ENCODE results near the gene NEDD8.
"Not testable (repeated sequence)": the region's sequence is repeated elsewhere in the genome, so short reads cannot be mapped to it uniquely, and the experiment has no call there.

Gene NEDD8

DNA sequence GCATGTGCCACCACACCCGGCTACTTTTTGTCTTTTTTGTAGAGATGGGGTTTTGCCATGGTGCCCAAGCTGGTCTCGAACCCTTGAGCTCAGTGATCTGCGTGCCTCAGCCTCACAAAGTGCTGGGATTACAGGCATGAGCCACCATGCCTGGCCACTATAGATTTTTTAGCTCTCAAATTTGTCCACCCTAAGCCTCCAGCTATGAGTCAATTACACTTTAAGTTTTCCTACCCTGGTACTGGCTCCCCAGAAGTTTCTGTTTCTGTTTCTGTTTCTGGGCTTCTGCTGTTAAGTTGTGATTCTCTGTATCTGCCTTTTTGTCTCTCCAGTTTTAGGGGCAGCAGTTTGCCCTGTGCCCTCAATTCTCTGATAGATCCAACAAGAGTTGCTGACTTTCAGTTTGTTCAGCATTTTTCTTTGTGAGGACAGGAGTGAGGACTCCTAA, 14.6 kb upstream of the NEDD8 start:
- peak in 2 of 4 experiments; percentile 8 to 24 for DNase-seq

DNA sequence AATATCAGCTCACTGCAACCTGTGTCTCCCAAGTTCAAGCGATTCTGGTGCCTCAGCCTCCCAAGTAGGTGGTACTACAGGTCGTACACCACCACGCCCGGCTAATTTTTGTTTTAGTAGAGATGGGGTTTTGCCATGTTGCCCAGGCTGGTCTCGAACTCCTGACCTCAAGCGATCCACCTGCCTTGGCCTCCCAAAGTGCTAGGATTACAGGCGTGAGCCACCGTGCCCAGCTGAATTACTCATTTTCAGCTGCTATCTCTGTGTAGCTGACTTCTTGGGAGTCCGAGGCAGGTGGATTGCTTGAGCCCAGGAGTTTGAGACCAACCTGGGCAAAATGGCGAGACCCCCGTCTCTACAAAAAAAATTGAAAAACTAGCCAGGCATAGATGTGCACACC, 13.2 kb upstream of the NEDD8 start:
- not testable (repeated sequence) for DNase-seq

DNA sequence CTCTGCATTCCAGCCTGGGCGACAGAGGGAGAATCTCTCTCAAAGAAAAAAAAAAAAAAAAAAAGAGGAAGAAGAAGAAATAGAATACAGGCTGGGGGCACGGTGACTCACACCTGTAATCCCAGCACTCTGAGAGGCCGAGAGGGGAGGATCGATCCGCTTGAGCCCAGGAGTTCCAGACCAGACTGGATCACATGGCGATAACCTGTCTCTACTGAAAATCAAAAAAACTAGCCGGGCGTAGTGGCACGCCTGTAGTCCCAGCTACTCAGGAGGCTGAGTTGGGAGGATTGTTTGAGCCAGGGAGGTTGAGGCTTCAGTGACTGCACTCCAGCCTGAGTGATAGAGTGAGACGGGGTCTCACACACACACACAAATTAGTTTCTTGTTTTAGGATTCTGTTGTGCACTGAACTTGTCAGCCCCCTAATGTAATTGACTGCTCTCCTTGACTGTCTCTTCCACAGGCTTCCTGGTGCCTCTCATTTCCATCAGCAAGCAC, 11.2 kb upstream of the NEDD8 start:
- peak in 3 of 4 experiments; percentile 58 to 69 (median 68) for DNase-seq

DNA sequence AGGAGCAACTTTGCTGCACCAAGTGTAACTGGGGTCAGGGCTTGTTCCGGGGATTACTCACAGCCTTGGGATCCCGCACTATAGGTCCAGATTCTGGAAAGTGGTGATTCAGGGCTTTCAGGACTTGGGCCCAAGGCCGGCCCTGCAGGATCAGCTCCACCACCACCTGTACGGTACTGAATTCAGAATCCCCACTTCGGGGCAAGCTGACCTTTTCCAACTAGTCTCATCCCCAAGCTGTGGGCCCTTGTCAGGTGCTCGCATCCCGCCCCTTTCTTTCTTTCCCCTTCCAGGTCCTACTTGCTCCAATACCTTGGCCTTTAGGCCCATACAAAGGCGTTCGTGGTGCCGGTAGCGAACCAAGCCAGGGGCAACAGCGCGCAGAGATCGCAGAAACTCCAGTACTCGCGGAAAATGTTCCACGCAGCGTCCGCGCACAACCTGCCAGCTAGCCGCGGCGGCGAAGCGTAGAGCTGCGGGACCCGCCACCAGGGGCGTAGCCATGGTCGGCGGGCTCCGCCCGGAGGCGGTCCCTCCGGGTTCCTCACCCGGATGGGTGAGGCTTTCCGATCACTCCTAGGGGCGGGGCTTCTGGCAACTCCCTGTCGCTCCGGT, 9.8 kb upstream of the NEDD8 start:
- DNase-seq, result peak; percentile 92 to 97 (median 96)

DNA sequence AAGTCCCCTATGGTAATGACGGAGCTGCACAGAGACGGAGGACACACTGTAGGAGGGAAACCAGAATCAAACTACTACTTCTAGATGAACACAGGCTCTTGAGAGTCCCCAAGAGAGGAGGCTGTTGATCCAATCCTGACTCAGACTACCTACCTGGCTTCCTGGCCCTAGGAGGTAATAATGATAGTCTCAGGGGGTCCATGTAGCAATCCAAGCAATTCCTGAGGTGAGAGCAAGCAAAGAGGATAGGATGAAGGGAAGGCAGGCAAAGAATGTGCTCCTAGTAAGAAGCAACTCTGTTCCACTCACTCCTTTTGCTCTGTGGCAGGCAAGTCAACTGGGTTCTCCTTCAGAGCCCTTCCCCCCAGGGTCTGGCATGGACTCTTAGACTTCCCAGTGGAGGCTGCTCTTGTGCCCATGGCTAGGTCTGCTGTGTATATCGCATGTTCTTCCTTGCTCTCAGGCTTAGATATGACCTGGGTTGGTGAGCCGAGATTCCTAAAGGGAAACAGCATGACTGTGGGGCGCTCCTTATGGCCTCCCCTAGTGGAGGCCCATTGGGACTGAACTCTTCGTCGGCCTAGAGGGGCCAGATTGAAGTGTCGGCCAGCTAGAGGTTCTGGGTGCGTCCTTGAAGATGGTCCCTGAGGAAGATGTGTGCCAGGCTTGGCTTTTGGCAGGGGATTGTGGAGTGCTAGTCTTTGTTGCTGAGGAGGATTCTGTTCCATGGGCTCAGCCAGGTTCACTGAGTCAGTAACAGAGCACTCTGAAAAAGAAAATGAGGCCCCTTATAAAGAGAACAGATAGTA, 8.1 kb upstream of the NEDD8 start:
- no peak for DNase-seq

DNA sequence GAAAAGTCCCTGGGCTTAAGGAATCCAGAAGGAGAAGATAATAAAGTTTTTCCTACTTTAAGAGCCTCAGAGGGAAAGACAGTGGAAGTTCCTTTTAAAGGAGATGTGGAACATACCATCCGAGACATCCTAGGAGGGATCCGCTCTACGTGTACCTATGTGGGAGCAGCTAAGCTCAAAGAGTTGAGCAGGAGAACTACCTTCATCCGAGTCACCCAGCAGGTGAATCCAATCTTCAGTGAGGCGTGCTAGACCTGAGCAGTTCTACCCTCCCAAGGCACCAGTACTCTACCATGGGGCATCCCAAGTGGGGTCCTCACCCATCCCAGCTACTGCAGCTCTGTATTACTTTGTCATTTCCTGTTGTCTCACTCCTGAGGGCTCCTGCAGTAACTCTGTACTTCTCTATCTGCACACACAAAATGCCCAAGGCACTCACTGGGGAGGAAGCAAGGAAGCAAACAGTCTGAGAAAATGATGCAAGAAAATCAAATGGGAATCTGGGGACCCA, 6.4 kb upstream of the NEDD8 start:
- DNase-seq, result no peak

DNA sequence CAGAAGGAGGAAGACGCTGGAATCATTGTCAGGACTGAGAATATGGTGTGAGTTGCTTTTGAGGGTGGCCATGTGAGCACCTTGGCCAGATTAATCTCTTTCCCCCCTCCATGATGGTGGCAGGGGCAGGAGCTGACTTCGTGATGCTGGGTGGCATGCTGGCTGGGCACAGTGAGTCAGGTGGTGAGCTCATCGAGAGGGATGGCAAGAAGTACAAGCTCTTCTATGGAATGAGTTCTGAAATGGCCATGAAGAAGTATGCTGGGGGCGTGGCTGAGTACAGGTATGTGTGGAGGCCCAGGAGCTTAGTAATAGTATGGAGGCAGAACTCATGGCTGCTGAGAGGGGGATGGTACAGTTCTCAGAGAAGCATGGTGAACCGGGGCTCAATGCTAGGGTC, 6.0 kb upstream of the NEDD8 start:
- DNase-seq, result no peak

DNA sequence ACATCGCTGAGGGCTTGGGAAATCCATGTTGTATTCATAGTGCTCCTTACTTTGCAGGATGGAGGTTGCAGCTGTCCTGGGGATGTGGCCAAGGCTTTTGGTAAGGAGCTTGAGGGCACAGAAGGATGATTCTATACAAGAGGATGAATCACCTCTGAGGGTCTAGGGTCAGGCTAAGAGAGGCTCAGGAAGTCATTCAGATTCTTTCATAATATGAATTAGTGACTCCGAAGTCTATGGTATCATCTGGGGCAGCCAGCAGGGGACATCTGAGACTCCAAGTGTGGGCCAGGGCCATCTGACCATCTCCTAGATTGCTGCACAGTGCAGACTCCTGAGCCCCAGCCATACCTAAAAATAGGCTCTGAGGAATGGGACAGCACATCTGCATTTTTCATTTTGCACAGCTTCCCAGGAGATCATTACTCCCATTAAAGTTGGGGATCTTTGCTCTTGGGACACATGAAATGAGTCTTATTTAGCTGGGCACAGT, 5.3 kb upstream of the NEDD8 start:
- DNase-seq, result no peak

DNA sequence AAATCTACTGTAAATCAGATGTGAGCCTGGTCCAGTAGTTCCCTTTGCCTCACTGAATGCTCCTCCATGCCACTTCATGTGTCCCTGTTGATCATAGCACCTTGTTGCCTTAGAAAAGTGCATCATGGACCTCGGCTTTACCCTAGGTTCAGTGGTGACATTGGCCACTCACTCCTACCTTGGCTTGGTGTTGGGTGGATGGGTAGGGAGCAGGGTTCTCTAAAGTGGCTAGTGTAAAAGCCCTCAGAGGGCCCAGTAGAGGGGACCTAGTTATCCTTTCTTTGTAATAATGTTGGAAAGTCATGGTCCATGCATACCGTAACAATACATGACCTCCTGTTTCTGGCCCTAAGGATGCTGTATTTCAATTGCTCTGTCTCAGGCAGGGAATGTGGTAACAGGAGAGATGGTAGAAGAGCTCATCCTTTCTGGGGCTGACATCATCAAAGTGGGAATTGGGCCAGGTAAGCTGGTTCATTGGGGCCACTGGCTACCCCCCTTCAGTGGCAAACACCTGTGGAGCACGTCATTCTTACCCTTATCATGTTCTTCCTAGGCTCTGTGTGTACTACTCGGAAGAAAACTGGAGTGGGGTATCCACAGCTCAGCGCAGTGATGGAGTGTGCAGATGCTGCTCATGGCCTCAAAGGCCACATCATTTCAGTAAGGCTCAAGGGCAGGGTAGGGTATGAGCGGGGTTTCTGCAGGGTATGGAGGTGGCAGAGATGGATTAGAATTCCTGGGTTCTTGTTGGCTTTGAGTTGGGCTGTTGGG, 4.7 kb upstream of the NEDD8 start:
- DNase-seq, result no peak

DNA sequence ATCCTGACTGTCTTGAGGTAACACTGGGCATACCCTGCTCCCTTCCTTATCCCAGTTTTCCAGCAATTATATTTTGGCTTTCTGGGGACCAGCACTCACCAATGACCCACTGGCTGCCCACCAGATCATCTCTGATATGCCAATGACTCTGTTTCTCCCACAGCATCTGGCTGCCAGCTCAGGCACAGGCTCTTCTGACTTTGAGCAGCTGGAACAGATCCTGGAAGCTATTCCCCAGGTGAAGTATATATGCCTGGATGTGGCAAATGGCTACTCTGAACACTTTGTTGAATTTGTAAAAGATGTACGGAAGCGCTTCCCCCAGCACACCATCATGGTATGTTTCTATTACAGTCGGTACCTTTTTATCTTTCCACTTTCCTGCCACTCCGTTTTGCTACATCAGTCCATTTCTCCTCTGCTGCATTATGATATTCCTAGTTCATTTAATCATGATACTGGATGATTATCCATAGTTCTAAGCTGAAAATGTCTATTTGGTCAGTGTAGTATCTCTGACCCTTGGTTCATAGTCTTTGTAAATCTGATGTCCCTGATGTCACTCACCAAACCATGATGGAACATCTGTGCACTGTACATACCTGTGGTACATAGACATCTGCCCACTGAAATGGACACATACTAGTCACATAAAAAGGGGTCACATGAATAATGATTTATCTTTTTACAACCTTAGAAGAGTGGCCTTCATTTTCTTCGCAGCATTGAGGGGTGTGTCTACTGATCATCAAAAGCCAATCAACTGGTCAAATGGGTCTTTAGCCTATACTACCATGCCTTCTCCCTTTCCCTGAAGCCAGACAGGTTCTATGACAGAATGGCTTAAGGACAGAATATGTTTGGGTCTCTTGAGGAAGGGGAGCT, 3.9 kb upstream of the NEDD8 start:
- no peak for DNase-seq

DNA sequence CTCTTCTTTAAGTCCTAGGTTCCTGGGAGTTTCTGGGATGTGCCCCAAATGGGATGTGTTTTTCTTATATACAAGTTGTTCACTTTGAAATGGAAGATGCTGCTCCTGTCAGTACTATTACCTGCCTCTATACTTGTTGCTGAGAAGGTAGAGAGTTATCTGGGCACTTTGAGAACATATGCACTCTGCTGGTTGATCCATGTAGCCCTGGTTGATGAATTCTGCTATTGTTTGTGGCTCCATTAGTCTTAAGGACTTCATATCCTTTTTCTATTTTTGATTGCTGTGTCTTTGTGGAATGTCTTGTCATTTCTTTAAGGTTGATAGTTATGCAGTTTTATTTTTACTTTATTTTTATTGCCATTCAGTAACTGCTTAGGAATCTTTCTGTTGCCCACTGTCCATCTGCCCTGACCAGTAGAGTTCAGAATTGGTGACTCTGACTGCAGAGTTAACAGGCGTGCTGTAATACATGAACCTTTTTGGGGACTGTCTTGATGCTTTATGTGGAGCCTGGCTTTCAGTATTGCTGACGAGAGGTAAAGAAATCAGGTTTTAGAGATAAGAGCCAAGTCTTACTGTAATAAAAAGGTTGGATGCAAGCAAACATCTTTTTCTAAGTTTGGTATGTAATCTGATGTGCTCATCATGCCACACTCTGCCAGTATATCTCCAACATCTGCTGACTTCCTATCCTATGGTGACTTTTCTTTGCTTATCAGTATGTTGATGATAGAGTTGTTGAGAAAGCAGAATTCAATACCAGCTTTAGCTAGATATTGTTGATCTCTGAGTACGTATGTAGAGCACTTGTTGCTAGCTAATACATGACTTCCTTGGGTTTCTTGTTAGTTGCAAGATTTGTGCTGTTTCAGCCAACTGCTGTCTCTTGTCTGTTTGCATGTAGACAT, 2.2 kb upstream of the NEDD8 start:
- no peak for DNase-seq

DNA sequence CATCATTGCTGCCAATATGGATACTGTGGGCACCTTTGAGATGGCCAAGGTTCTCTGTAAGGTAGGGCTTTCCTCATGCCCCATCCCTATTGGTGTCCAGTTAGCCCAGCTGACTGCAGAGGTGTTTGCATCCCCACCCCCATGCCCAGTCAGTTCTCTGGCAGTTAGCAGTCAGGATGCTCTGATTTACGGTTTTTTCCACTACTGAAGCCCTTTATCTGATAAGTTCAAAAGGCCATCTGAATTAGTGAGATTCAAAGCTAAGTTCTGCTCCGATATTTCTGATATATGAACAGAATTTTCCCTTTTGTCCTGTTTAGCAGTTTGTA, 1.3 kb upstream of the NEDD8 start:
- DNase-seq, result peak in 1 of 4 experiments; percentile 9

DNA sequence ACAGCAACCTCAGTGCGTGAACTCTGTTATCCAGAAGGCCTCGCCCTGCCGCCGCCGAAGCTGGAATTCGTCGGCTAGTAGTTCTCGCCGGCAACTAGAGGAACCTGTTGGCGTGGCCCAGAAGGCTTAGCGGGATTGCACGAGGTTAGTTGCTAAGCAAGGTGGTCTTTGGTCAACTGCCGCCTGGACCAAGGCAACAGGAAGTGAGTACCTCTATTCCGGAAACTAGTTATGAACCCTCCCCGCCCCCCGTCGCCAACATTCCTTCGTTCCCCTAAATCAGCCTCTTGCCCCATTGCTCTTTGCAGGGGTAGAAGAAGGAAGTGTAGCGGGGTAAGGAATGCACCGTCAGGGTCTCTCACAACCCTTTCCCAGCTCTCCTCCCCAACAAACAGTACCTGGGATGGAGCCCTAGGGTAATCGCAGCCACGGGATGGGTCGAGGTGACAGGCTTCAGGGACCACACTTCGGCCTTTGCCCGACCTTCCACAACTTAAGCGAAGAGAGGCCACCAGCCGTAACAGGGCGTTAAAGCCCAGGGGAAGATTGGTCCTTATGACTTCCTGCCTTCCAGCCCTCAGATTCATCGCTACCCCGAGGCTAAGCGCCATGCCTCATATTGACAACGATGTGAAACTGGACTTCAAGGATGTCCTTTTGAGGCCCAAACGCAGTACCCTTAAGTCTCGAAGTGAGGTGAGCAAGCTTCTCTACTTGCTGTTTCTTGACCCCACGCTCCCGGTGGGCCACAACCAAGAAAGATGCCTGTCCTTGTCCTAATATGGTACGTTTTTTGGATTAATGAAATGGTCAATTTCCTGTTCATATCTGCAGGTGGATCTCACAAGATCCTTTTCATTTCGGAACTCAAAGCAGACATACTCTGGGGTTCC, 724 bp upstream of the NEDD8 start, which contains the start of gene GMPR2:
TSS of gene GMPR2 (plus strand) at position 285 of the 893 bp plus-strand sequence. CDS start at position 610, 325 bp downstream.
- DNase-seq, result peak in 1 of 4 experiments; percentile 88

DNA sequence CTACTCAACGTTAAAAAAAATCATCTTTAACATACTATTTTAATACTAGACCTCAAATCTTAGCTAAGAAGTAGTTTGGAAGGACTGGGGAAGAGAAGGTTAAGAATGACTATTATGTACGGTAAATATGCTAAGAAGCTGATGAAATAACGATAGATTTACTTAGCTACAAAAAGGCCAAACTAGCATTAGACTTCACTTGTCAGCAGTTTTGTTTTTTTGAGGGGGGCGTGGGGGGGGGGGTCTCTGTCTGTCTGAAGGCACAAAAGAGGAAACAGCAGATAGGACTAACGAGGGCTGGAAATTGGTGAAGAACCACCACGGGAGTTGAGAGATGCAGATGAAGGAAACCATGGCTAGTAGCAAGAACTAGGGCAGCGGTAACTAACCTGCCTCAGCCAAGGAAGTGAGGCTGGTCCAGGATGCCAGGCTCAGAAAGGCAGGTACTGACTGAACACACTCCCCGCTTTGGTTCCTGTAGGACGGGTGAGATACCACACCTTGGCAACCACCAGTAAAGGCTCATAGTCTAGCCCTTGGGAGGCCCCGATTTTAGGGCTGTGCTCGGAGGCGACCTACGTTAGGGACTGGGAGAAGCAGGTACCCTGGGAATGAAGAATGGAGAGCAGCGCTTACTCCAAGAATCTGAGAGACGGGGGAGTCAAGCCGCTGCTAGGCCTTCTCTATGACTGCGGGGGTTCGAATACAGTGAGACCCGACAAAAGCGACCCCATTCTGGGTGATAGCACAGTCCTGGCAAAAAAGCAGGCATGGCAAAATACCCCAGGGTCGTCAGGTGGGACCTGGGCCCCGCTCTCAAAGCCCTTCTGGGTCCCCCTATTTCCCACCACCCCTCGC, 675 bp downstream of the NEDD8 start:
- peak in 2 of 4 experiments; percentile 6 to 18 for DNase-seq

DNA sequence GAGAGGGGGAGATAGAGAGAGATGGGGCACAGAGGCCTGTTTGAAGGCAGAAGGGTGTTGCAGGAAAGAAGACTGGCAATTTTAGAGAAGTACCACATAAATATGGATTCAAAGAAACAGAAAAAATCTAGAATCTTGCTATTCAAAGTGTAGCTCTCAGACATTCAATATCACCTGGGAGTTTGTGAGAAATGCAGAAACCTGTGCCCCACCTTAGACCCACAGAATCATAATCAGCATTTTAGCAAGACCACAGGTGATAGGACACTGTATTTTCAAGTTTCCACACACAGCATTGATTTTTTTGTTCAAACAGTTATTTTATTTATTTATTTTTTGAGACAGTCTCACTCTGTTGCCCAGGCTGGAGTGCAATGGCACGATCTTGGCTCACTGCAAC, 3.3 kb downstream of the NEDD8 start:
- no peak for DNase-seq

DNA sequence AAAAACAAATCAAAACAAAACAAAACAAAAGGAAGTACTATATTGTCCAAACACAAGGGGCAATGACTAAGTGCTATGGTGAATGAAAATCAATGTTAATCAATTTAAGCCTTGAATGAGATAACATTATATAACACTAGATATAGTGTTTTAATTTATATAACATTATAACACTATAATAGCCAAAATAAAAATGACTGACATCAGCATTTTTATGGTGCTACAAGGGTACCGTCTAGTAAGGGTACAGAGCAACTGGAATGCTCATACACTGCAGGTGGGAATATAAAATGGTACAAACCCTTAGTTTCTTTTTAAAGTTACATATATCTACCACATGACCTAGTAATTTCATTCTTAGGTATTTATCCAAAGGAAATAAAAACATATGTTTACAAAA, 5.7 kb downstream of the NEDD8 start:
- DNase-seq, result no peak

DNA sequence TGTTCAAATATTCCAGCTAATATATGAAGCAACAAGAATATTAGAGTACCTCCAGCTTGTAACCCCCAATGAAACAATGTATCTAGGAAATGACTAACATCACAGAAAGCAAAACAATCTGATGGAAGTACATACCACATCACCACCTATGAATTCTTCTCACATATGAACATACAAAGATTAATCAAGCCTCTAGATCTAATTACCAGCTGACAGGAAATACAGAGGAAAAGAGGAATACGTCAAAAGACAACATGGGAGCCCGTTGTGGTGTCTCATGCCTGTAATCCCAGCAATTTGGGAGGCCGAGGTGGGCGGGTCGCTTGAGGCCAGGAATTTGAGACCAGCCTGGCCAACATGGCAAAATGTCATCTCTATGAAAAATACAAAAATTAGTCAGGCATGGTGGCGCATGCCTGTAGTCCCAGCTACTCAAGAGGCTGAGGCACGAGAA, 7.5 kb downstream of the NEDD8 start:
- no peak for DNase-seq

DNA sequence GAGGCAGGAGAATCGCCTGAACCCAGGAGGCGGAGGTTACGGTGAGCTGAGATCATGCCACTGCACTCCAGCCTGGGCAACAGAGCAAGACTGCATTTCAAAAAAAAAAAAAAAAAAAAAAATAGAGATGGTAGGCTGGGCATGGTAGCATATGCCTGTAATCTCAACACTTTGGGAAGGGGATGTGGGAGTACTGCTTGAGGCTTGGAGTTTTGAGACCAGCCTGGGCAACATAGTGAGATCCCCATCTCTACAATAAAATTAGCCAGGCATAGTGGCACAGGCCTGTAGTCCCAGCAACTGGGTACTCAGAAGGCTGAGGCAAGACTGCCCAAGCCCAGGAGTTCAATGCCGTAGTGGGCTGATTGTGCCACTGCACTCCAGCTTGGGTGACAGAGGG, 9.2 kb downstream of the NEDD8 start:
- DNase-seq, result not testable (repeated sequence)

Data from suppressor macrophage (primary cell).